ENCODE data around the gene PAH. TPM values are rescaled to one million over a fixed set of nuclear protein-coding genes. Genes with fewer than 3 reads are reported as not detected.

Gene PAH
- total RNA-seq, 1 donor from 2014 or later: not detected

DNA sequence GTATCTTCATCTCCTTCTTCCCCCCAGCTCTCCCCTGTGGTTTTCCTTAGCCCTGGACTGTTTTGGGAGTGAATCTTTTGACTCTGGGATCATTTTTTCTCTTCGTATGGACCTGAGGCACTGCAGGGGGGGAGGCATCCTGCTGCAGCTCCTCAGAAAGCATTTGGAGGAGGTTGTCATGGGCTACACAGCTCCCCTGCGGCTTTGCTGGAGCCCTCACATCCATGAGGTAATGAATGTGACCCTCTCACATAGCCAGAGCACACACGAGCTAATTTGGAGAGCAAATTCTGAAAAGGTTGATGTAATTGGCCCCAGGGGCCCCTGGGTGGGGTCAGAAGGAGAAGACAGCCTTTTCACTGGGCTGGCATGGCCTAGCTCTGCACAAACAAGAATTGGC is 110.9 kb downstream of the PAH start:
- no peak for DNase-seq (ENCODE audit: low spot score in 2 of 2)
- Histone ChIP-seq H3K27ac (no peak overlapping the region), H3K36me3 (no peaks in the 10 kb centered on the region), H3K4me3 (no peak overlapping the region), H3K4me1 (no peaks in the 10 kb centered on the region), H3K27me3 (no peaks in the 10 kb centered on the region), H3K9me3 (no peaks in the 10 kb centered on the region)
- intact Hi-C loops (cut with DNase I): no loop called here
- TF ChIP-seq CTCF (IDR thresholded peaks at IDR 0.05): no peak

GRCh38 chr12:102800565-102800964 is 116.5 kb downstream of the PAH start:
- no peaks in the 10 kb centered on the region for H3K4me1 ChIP-seq
- H3K27ac ChIP-seq: no peak overlapping the region
- no peak for DNase-seq (ENCODE audit: low spot score in 2 of 2)
- no peak overlapping the region for H3K4me3 ChIP-seq
- intact Hi-C loops (cut with DNase I): no loop called here
- H3K36me3 ChIP-seq: no peaks in the 10 kb centered on the region
- no peaks in the 10 kb centered on the region for H3K9me3 ChIP-seq
- no peaks in the 10 kb centered on the region for H3K27me3 ChIP-seq
- no peak for TF ChIP-seq CTCF (IDR thresholded peaks at IDR 0.05)

- no peak overlapping the region for H3K4me3 ChIP-seq
- no peaks in the 10 kb centered on the region for H3K36me3 ChIP-seq
- H3K27ac ChIP-seq: no peak overlapping the region
- intact Hi-C loops (cut with DNase I): no loop called here
- no peaks in the 10 kb centered on the region for H3K4me1 ChIP-seq
- H3K27me3 ChIP-seq: no peaks in the 10 kb centered on the region
- no peak for DNase-seq (ENCODE audit: low spot score in 2 of 2)
- no peaks in the 10 kb centered on the region for H3K9me3 ChIP-seq
- TF ChIP-seq CTCF (IDR thresholded peaks at IDR 0.05): no peak
Measured at GRCh38 chr12:102799229-102799628, 117.8 kb downstream of the PAH start.

GRCh38 chr12:102797528-102797927 is 119.5 kb downstream of the PAH start:
- TF ChIP-seq CTCF (IDR thresholded peaks at IDR 0.05): no peak

GRCh38 chr12:102793921-102794320 is 123.1 kb downstream of the PAH start:
- Histone ChIP-seq H3K27ac (no peak overlapping the region), H3K27me3 (no peaks in the 10 kb centered on the region), H3K4me3 (no peak overlapping the region), H3K4me1 (no peaks in the 10 kb centered on the region), H3K36me3 (no peaks in the 10 kb centered on the region), H3K9me3 (no peaks in the 10 kb centered on the region)
- DNase-seq (ENCODE audit: low spot score in 2 of 2): no peak
- intact Hi-C loops (cut with DNase I): no loop called here
- TF ChIP-seq CTCF (IDR thresholded peaks at IDR 0.05): no peak

More at GRCh38 chr12:102797528-102797927, 119.5 kb downstream of the PAH start:
- Histone ChIP-seq H3K27ac (no peak overlapping the region), H3K36me3 (no peaks in the 10 kb centered on the region), H3K4me1 (no peaks in the 10 kb centered on the region), H3K9me3 (no peaks in the 10 kb centered on the region), H3K27me3 (no peaks in the 10 kb centered on the region), H3K4me3 (no peak overlapping the region)
- intact Hi-C loops (cut with DNase I): no loop called here
- DNase-seq (ENCODE audit: low spot score in 2 of 2): no peak

Other genes starting within 250 kb of the PAH start
- not detected for gene ASCL1, start 40.4 kb upstream of the PAH start, total RNA-seq

Measured in ascending aorta (tissue), 2 donors.